GM12891 (cell line): ENCODE data around the gene AGBL1.

Experiments
- PAX5 ChIP-seq: IDR thresholded peaks from 2 replicates; pipeline ENCODE4 v1.6.1; 2011; ENCODE audit warnings: low read length, moderate library complexity, mild to moderate bottlenecking; ENCODE audit not compliant: insufficient read depth, severe bottlenecking
- POLR2A ChIP-seq: IDR thresholded peaks from 2 replicates; pipeline ENCODE4 v1.6.1; 2011; ENCODE audit warnings: low read depth, low read length, control low read depth
- POLR2AphosphoS5 ChIP-seq: IDR thresholded peaks from 2 replicates; pipeline ENCODE4 v1.6.1; 2011; ENCODE audit warnings: low read depth, low read length, control low read depth
- SPI1 ChIP-seq: IDR thresholded peaks from 2 replicates; pipeline ENCODE4 v1.6.1; 2011; ENCODE audit warnings: low read depth, low read length, control low read depth
- TAF1 ChIP-seq: IDR thresholded peaks from 2 replicates; pipeline ENCODE4 v1.6.1; 2011; ENCODE audit warnings: low read depth, low read length, control low read depth

DNA sequence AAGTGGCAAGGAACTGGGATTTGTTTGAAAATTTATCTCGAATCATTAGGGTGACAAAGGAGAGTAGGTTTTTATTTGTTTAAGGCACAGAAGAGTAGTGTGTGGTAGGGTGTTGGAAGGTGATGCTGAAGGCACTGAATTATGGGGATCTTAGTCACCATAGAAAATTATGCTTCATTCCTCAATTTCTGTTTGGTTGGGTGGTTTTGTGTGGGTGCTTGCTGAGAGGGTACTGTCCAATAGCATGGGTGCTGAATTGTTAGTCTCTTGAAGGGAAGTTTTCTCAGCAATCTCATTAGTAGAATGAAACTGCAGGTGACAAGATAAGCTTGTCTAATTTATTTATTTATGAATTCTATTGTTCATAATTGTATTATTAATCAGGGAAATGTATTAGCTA lies 610.9 kb downstream of the AGBL1 start:
- TF ChIP-seq POLR2A, result no peak
- no peak for TF ChIP-seq POLR2AphosphoS5
- no peak for TF ChIP-seq SPI1
- TF ChIP-seq TAF1, result no peak
- TF ChIP-seq PAX5, result no peak
